HG02571 (cell line): ENCODE results near the gene EFCAB8.
"Not testable (repeated sequence)": the region's sequence is repeated elsewhere in the genome, so short reads cannot be mapped to it uniquely, and the experiment has no call there.

Source experiments
- ATAC-seq: cut with Tn5 transposase; IDR thresholded peaks from one replicate; pipeline ENCODE4 v1.9.1; 2021; ENCODE audit warnings: mild to moderate bottlenecking, moderate library complexity; ENCODE audit not compliant: unreplicated experiment

Gene EFCAB8

DNA sequence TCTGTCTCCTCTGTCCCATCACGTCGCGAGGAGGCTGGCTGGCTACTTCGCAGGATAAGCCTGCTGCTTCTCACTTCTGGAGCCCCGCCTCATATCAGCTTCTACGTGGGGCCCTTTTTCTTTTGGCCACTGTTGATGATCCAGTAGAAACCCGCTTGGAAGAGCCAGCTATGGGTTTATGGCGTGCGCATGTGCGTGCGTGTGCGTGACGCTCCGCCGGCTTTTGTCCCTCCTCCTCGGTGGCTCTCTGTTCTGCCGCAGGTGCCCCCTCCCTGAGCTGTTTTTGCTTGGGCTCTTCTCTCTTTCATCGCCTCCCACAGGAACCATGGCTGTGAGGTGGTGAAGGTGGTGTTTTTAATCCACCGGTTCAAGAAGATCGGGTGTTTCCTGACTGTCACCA lies 26.5 kb downstream of the EFCAB8 start:
- no peak for ATAC-seq

- no peak for ATAC-seq
Measured at GRCh38 chr20:32885952-32886351, 27.2 kb downstream of the EFCAB8 start.

GRCh38 chr20:32886652-32887051 lies 27.9 kb downstream of the EFCAB8 start:
- ATAC-seq: no peak

DNA sequence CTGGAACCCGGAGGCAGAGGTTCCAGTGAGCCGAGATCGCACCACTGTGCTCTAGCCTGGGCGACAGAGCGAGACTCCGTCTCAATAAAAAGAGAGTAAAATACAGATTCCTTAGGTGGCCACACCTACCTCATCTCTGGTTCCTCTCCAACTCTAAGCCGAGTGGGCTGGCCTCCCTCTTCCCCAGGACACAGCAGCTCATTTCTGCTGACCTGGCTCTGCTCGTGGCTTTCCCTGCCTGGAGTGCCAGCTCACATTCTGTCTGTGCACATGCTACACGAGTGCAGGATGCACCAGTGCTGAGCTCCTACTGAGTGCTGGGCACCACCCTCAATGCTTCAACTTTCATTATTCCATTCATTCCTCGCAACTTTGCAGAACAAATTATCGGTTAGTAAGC lies 28.8 kb downstream of the EFCAB8 start:
- no peak for ATAC-seq

- ATAC-seq: no peak
Measured at GRCh38 chr20:32888636-32889035, 29.9 kb downstream of the EFCAB8 start.

- ATAC-seq: no peak
Measured at GRCh38 chr20:32889281-32889680, 30.6 kb downstream of the EFCAB8 start.

GRCh38 chr20:32891491-32891890 lies 32.8 kb downstream of the EFCAB8 start:
- ATAC-seq: no peak

- no peak for ATAC-seq
Measured at GRCh38 chr20:32891926-32892660, 33.4 kb downstream of the EFCAB8 start.

DNA sequence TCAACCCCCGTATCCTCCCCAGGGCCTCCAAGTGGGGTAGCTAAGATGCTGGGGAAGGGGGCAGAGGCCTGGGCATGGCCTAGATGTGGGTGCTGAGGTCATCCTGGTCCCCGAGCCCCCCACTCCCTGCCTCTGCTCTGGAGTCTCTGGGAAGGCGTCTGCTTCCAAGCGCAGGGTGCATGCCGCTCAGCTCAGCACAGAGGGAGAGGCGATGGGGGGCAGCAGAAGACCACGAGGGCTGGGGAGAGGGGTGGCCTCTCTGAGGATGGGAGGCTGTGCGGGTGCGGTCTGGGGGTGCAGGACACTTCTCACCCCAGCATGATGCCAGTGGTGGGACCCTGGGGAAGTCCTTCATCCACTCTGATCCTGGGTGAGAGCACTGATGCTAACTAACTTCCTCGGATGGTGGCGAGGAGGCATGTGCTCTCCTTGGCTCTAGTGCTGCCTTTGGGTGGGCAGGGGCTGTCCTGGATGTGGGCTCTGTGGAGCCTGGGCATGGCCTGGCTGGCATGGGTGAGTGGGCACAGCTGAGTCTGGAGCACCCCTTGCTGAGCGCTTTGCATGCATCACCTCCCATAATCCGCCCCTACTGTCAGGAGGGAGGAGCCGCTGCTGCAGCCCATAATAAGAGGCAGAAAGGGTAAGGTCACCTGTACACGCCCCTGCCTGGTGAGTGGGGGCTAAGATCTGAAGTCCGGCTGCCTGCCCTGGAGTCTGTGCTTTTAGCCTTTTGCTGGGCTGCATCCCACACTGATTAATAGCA lies 34.7 kb downstream of the EFCAB8 start:
- ATAC-seq: no peak

DNA sequence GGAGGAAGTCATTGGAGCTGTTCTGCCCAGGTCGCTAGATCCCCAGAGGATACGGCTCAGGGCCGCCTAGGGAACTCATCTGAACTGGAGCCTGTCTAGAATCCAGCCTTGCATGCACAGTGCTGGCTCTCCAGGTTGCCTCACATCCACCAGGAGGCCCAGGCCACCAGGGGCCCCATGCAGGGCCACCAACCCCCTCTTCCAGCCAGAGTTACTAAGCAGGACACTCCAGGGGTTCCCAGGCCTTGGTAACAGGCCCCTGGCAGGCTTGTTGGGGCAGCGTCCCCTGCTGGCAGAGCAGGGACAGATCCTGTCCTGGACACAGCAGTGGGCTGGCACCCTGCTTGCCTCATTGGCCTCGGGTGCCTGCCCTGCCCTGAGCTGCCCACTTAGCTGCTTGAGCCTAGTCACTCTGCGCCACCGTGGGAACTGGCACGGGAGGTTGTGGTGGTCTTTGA lies 35.3 kb downstream of the EFCAB8 start:
- no peak for ATAC-seq

DNA sequence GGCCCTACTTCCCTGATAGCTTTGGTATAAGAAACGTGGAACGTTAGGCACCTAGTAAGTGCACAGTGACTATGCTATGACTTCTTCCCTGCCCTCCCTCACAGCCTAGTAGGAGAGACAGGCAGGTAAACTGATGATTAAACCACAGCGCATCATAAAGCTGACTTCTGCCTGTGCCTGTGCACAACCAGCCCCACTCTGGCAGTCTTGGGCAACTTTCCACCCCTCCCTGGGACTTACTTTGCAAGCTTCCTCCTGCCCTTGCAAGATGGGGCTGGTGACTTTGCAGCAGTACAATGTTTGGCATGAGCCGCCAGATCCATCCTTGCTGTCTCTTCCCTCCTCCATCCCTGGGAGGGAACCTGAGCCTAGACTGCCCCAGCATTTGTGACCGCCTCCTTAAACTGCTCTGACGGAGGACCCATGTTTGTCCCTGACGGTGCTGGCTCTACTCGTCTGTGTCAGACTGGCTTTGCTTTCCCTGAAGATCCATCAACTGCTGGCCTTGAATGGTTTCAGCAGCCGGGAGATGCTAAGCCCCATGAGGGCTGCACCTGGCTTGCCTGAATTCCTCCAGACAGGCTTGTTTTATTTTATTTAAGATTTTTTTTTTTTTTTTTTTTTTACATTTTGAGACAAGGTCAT lies 36.1 kb downstream of the EFCAB8 start:
- ATAC-seq: no peak

- ATAC-seq: no peak
Measured at GRCh38 chr20:32896521-32897280, 38.0 kb downstream of the EFCAB8 start.

DNA sequence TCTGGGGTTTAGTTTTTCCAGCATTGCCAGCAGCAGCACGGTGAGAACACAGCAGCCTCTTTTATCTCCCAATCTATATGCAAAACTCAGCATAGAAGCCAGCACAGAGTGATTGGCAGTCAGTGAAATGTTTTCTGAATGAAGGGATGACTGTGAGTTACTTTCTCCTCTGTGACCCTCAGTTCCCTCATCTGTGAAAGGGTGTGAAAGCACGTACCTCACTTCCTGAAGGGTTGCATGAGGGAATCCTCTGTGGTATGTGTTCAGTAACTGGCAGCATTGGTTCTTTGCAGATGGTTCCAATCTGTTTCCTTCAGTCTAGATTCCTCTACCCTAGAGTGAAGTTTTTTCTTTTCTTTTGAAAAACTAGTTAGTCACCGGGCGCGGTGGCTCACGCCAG lies 40.0 kb downstream of the EFCAB8 start:
- no peak for ATAC-seq

DNA sequence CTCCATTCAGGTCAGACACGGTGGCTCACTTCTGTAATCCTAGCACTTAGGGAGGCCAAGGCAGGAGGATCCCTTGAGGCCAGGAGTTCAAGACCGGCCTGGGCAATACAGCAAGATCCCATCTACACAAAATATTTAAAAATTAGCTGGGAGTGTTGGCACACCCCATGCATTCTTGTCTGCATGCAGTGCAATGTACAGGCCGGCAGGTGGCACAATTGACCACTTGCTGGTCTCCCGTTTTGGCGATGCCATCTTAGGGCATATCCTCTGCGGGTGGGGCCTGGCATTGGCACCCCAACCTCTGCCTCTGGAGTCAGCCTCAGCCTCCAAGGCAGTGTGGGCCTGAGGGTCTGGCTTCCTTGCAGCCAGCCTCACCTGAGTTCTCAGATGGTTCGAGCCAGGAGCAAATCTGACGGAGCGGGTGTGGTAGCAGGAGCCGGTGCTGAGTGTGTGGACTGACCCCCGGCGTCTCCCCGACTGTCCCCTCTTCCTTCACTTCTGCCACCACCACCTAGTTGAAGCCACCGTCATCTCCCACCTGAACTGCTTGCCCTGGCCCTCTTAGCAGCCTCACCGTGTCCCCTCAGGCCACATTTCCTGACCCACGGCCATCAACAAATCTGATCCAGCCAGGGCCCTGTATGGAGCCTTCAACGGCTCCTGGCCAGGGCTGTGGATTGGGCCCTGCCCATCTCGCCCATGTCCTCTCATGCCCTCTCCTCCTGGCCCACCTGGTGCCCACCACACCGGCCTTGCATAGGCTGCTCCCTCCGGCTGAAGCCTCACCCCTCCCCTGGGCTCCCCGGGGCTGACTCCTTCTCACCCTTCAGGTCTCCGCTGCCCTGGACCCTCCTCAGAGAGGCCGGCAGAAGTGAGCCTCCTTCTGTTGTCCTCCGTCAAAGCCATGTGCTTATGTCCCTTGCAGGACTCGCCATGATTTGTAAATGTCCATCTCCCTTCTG lies 44.0 kb downstream of the EFCAB8 start:
- no peak for ATAC-seq

DNA sequence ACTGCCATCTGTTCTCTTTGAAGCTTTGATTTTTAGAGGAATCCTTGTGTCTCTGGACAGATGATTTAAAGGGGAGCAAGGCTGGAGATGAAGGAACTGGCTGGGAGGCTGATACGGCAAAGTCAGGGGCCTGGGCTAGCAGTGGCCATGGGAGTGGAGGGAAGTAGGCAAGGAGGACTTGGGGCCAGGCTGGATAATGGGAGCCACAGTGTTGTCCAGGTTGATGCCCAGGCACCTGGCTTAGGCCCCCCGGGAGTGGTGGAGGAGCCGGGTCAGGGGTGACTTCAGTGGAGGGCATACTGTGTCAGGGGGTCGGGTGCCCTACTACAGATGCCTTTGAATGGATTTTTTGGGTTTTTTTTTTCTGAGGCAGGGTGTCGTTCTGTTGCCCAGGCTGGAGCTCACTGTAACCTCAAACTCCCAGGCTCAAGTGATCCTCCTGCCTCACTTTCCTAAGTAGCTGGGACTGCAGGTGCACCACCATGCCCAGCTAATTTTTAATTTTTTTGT lies 45.0 kb downstream of the EFCAB8 start:
- no peak for ATAC-seq

GRCh38 chr20:32904678-32905077 lies 46.0 kb downstream of the EFCAB8 start:
- ATAC-seq: not testable (repeated sequence)

DNA sequence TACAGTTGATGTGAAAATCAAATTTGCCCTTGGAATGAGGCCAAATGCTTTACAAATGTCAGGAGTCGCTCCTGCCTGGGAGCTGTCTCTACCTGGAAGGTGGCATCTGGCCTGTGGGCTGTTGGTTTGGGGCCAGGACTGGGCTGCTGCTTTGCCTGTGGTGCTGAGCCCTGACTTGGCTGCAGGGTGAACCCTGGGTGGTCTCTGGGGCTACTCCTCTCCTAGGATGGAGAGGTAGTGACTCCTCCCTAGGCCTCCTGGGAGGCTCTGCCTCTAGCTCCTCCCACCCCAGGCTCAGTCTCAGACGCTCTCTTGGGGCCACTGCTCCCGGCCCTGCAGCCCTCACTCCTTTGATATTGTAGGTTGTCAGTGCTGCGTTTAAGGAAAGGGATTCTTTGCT lies 47.5 kb downstream of the EFCAB8 start:
- no peak for ATAC-seq

DNA sequence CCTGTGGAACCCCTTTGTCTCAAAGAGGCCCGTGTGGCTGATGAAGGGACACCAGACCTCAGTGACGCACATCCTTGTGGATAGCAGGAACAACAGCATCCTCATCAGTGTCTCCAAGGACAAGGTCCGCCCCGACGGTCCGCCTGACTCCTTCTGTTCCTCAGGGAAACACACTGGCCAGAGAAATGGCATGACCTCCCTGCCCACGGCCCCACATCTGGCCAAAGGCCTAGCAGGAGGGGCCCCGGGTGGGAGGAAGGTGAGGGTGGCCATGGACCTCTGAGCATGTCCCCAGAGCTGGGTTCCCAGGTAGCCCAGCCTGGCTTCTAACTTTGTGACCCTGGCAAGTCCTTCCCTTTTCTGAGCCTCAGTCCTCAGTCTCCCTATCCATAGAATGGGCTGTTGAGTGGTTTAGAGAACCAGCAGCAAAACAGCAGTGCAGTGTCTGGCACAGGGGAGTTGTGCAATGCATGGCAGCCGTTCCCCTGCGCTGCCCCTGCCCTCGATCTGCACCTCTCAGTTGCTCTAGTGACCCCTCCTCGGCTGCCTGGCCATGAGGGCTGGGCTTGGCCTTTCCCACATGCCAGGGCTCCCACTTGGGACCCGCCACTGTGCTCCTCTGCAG lies 48.3 kb downstream of the EFCAB8 start:
- no peak for ATAC-seq

GRCh38 chr20:32907886-32908285 lies 49.2 kb downstream of the EFCAB8 start:
- no peak for ATAC-seq
